PC-9 (cell line): ENCODE results near the gene NFIX. TPM values are rescaled to one million over a fixed set of nuclear protein-coding genes. Genes with fewer than 3 reads are reported as not detected.

Experiments
- BruUV-seq: library from RNA; stranded (reverse); fragments of 400-500 nt; replicated peaks from 2 replicates; lab custom pipeline; 2021; lab: Mats Ljungman, UMichigan
- CTCF ChIA-PET: fragments of 300-600 bp; sonication (Branson Sonifier 250); formaldehyde crosslinking; loops from one replicate; lab custom pipeline; 2022; ENCODE audit warnings: antibody characterized with exemption; lab: Charles Lee
- POLR2A ChIA-PET: fragments of 300-600 bp; sonication (Branson Sonifier 250); formaldehyde crosslinking; loops from one replicate; lab custom pipeline; 2022; ENCODE audit warnings: antibody characterized with exemption; ENCODE audit not compliant: unreplicated experiment; lab: Charles Lee
- DNase-seq, 2 experiments: peaks; one replicate each; pipeline versions ENCODE4 v3.0.0 to v3.0.0-alpha.2; 2015 to 2022; ENCODE audit warnings: mixed read lengths in 1 of 2
- H2AFZ ChIP-seq: fragments of 200-600 bp; sonication (generic); 2 replicates; pipeline ENCODE4 v1.8.1; 2017; ENCODE audit warnings: antibody characterized with exemption
- H3F3A ChIP-seq: fragments of 200-600 bp; sonication (generic); 2 replicates; pipeline ENCODE4 v1.8.1; 2017; ENCODE audit warnings: antibody characterized with exemption, mild to moderate bottlenecking, low read depth; ENCODE audit not compliant: insufficient read depth
- H3K27ac ChIP-seq: fragments of 200-600 bp; sonication (generic); 2 replicates; pipeline ENCODE4 v1.6.1; 2016; ENCODE audit warnings: mixed run types
- H3K27me3 ChIP-seq: fragments of 200-600 bp; sonication (generic); 2 replicates; pipeline ENCODE4 v1.6.1; 2016; ENCODE audit warnings: low read depth, mixed run types; ENCODE audit not compliant: insufficient read depth
- H3K36me3 ChIP-seq: fragments of 200-600 bp; sonication (generic); 2 replicates; pipeline ENCODE4 v1.6.1; 2016; ENCODE audit warnings: low read depth, mixed run types
- H3K4me1 ChIP-seq: fragments of 200-600 bp; sonication (generic); replicated peaks from 2 replicates; pipeline ENCODE4 v1.6.1; 2016; ENCODE audit warnings: mixed run types; ENCODE audit not compliant: insufficient read depth
- H3K4me2 ChIP-seq: fragments of 200-600 bp; sonication (generic); 2 replicates; pipeline ENCODE4 v1.6.1; 2017; ENCODE audit warnings: mixed run types
- H3K4me3 ChIP-seq: fragments of 200-600 bp; sonication (generic); 2 replicates; pipeline ENCODE4 v1.6.1; 2016; ENCODE audit warnings: mixed run types
- H3K79me2 ChIP-seq: fragments of 200-600 bp; sonication (generic); 2 replicates; pipeline ENCODE4 v1.6.1; 2017; ENCODE audit warnings: low read depth, mixed run types
- H3K9me2 ChIP-seq: fragments of 200-600 bp; sonication (generic); 2 replicates; pipeline ENCODE4 v1.8.1; 2017; ENCODE audit warnings: mild to moderate bottlenecking; ENCODE audit not compliant: insufficient read depth
- H3K9me3 ChIP-seq: fragments of 200-600 bp; sonication (generic); 2 replicates; pipeline ENCODE4 v1.8.1; 2016; ENCODE audit warnings: low read depth; ENCODE audit not compliant: insufficient read depth
- H4K20me1 ChIP-seq: fragments of 200-600 bp; sonication (generic); 2 replicates; pipeline ENCODE4 v1.8.1; 2017; ENCODE audit not compliant: insufficient read depth
- CTCF ChIP-seq: fragments of 200-600 bp; sonication (generic); conservative IDR thresholded peaks from 2 replicates; pipeline ENCODE4 v1.6.1; 2017; ENCODE audit warnings: mixed run types, antibody characterized with exemption, mild to moderate bottlenecking, moderate library complexity
- EZH2 ChIP-seq: fragments of 200-600 bp; sonication (generic); IDR thresholded peaks from 2 replicates; pipeline ENCODE4 v1.8.0; 2017; ENCODE audit warnings: antibody characterized with exemption, low read depth
- intact Hi-C: fragments of 100-400 bp; cut with micrococcal nuclease; formaldehyde crosslinking; loops from one replicate; pipeline ENCODE4 v1.10.0; 2022; ENCODE audit not compliant: unreplicated experiment
- total RNA-seq: library from RNA; stranded (reverse); gene quantifications from 2 replicates; pipeline ENCODE4 v1.2.3, GENCODE V29; 2021

NFIX gene
- total RNA-seq, 1 experiment from 2014 or later: 24.2 TPM

- Histone ChIP-seq H3K4me3 (no peak overlapping the region), H2AFZ (no peak overlapping the region), H3F3A (peaks cover 29% of the 10 kb centered on the region), H3K36me3 (no peaks in the 10 kb centered on the region), H3K79me2 (no peaks in the 10 kb centered on the region), H3K27ac (peak overlapping the region; percentile 44), H3K9me2 (no peaks in the 10 kb centered on the region), H3K4me2 (peak overlapping the region; percentile 56), H3K27me3 (peaks cover 9% of the 10 kb centered on the region; the same call in 1 of the 2 replicates), H3K9me3 (no peaks in the 10 kb centered on the region), H4K20me1 (no peaks in the 10 kb centered on the region), H3K4me1 (peaks cover 55% of the 10 kb centered on the region)
- DNase-seq: peak; percentile 64 to 90
- ChIA-PET POLR2A (no interaction called here), CTCF (no interaction called here)
- BruUV-seq: no TSS peak
- TF ChIP-seq CTCF (no peak), EZH2 (no peak)
- intact Hi-C loops: loop anchor here (1.0 kb wide), 1 partner anchor 14 kb away; no protein-coding TSS in a partner anchor
Observed at GRCh38 chr19:13037161-13037560, 41.9 kb downstream of the NFIX start.

- Histone ChIP-seq H4K20me1 (no peaks in the 10 kb centered on the region), H3K9me3 (no peaks in the 10 kb centered on the region), H3K4me1 (peaks cover 49% of the 10 kb centered on the region), H3K36me3 (no peaks in the 10 kb centered on the region), H3K4me2 (peak overlapping the region; percentile 56; the same call in 1 of the 2 replicates), H3K27me3 (peaks cover 9% of the 10 kb centered on the region; the same call in 1 of the 2 replicates), H3K79me2 (no peaks in the 10 kb centered on the region), H3F3A (peaks cover 29% of the 10 kb centered on the region), H2AFZ (no peak overlapping the region), H3K27ac (no peak overlapping the region), H3K4me3 (no peak overlapping the region), H3K9me2 (no peaks in the 10 kb centered on the region)
- CTCF ChIA-PET: no interaction called here
- POLR2A ChIA-PET: no interaction called here
- BruUV-seq: no TSS peak
- no peak for TF ChIP-seq CTCF
- no peak for TF ChIP-seq EZH2
- intact Hi-C loops: loop anchor here (1.0 kb wide), 1 partner anchor 14 kb away; no protein-coding TSS in a partner anchor
- no peak for DNase-seq
Observed at GRCh38 chr19:13037731-13038130, 42.5 kb downstream of the NFIX start.

GRCh38 chr19:13038306-13039210 is 43.3 kb downstream of the NFIX start:
- H2AFZ ChIP-seq: no peak overlapping the region
- H3K9me3 ChIP-seq: no peaks in the 10 kb centered on the region
- BruUV-seq: no TSS peak
- peaks cover 42% of the 10 kb centered on the region for H3K4me1 ChIP-seq
- no peak for DNase-seq
- POLR2A ChIA-PET: no interaction called here
- no peak overlapping the region for H3K27ac ChIP-seq
- H3K79me2 ChIP-seq: no peaks in the 10 kb centered on the region
- no peak overlapping the region for H3K4me2 ChIP-seq
- no peaks in the 10 kb centered on the region for H3K9me2 ChIP-seq
- no peak for TF ChIP-seq CTCF
- TF ChIP-seq EZH2: no peak
- peaks cover 29% of the 10 kb centered on the region for H3F3A ChIP-seq
- no peaks in the 10 kb centered on the region for H3K36me3 ChIP-seq
- no peak overlapping the region for H3K4me3 ChIP-seq
- peaks cover 9% of the 10 kb centered on the region; the same call in 1 of the 2 replicates for H3K27me3 ChIP-seq
- CTCF ChIA-PET: no interaction called here
- intact Hi-C loops: no loop called here
- no peaks in the 10 kb centered on the region for H4K20me1 ChIP-seq
